GM23338 (cell line): ENCODE results near the gene ZIC2. TPM values are rescaled to one million over a fixed set of nuclear protein-coding genes. Genes with fewer than 3 reads are reported as not detected.

Source experiments
- ATAC-seq: fragments of 200-7000 bp; cut with Tn5 transposase; 3 replicates; pipeline ENCODE4 v1.9.1; 2020
- DNase-seq: peaks from one replicate; pipeline ENCODE4 v3.0.0-alpha.2; 2015; ENCODE audit warnings: low spot score
- H2AFZ ChIP-seq: fragments of 200-600 bp; sonication (generic); 2 replicates; pipeline ENCODE4 v1.8.0; 2016; ENCODE audit warnings: antibody characterized with exemption, mild to moderate bottlenecking, moderate library complexity
- H3F3A ChIP-seq: fragments of 200-600 bp; sonication (generic); replicated peaks from 2 replicates; pipeline ENCODE4 v1.8.0; 2017; ENCODE audit warnings: antibody characterized with exemption, mixed run types, low read depth
- H3K27ac ChIP-seq: fragments of 200-600 bp; sonication (generic); 2 replicates; pipeline ENCODE4 v1.6.1; 2016; ENCODE audit warnings: low read depth
- H3K27me3 ChIP-seq: fragments of 200-600 bp; sonication (generic); 2 replicates; pipeline ENCODE4 v1.8.0; 2016; ENCODE audit warnings: mild to moderate bottlenecking, mixed run types, moderate library complexity; ENCODE audit not compliant: insufficient read depth
- H3K36me3 ChIP-seq: fragments of 200-600 bp; sonication (generic); 2 replicates; pipeline ENCODE4 v1.8.0; 2016; ENCODE audit warnings: mild to moderate bottlenecking; ENCODE audit not compliant: insufficient read depth
- H3K4me1 ChIP-seq: fragments of 200-600 bp; sonication (generic); 2 replicates; pipeline ENCODE4 v1.8.0; 2016; ENCODE audit warnings: mild to moderate bottlenecking, moderate library complexity; ENCODE audit not compliant: insufficient read depth
- H3K4me2 ChIP-seq: fragments of 200-600 bp; sonication (generic); 2 replicates; pipeline ENCODE4 v1.7.1; 2017; ENCODE audit warnings: mixed run types
- H3K4me3 ChIP-seq: fragments of 200-600 bp; sonication (generic); 2 replicates; pipeline ENCODE4 v1.6.1; 2016; ENCODE audit warnings: mixed run types
- H3K79me2 ChIP-seq: fragments of 200-600 bp; sonication (generic); replicated peaks from 2 replicates; pipeline ENCODE4 v1.8.0; 2017; ENCODE audit warnings: mild to moderate bottlenecking; ENCODE audit not compliant: insufficient read depth
- H3K9me2 ChIP-seq: fragments of 200-600 bp; sonication (generic); 2 replicates; pipeline ENCODE4 v1.8.0; 2017; ENCODE audit not compliant: insufficient read depth
- H4K20me1 ChIP-seq: fragments of 200-600 bp; sonication (generic); replicated peaks from 2 replicates; pipeline ENCODE4 v1.8.0; 2017; ENCODE audit warnings: mild to moderate bottlenecking; ENCODE audit not compliant: insufficient read depth
- H3K27ac Mint-ChIP-seq: 2 replicates; pipeline ENCODE4 v1.8.0; 2020; ENCODE audit warnings: inconsistent platforms, mild to moderate bottlenecking, moderate library complexity, mixed read lengths
- H3K27me3 Mint-ChIP-seq: 3 replicates; pipeline ENCODE4 v1.8.0; 2022; ENCODE audit warnings: low read depth, mild to moderate bottlenecking, moderate library complexity, mixed read lengths, inconsistent platforms; ENCODE audit not compliant: insufficient read depth, poor library complexity
- H3K36me3 Mint-ChIP-seq: 3 replicates; pipeline ENCODE4 v1.8.0; 2021; ENCODE audit warnings: low read depth, mild to moderate bottlenecking, inconsistent platforms, moderate library complexity, mixed read lengths
- H3K4me1 Mint-ChIP-seq: 3 replicates; pipeline ENCODE4 v1.8.0; 2020; ENCODE audit warnings: mild to moderate bottlenecking, inconsistent platforms, mixed read lengths
- H3K4me3 Mint-ChIP-seq: 3 replicates; pipeline ENCODE4 v1.8.0; 2021; ENCODE audit warnings: moderate library complexity, mild to moderate bottlenecking, inconsistent platforms, mixed read lengths
- H3K9me3 Mint-ChIP-seq: 3 replicates; pipeline ENCODE4 v1.8.0; 2020; ENCODE audit warnings: moderate library complexity, mild to moderate bottlenecking, inconsistent platforms, mixed read lengths
- CREB1 ChIP-seq: fragments of 250-450 bp; sonication (Bioruptor Pico); IDR thresholded peaks from 2 replicates; pipeline ENCODE4 v1.5.0; 2020; ENCODE audit warnings: low read depth, mild to moderate bottlenecking, moderate library complexity
- EZH2phosphoT487 ChIP-seq: fragments of 200-600 bp; sonication (generic); IDR thresholded peaks from one replicate; pipeline ENCODE4 v1.8.1; 2018; ENCODE audit warnings: antibody characterized with exemption; ENCODE audit not compliant: unreplicated experiment
- NANOG ChIP-seq: IDR thresholded peaks from 2 replicates; pipeline ENCODE4 v1.6.1; 2016; ENCODE audit warnings: antibody characterized with exemption, borderline replicate concordance
- POLR2AphosphoS5 ChIP-seq: IDR thresholded peaks from 2 replicates; pipeline ENCODE4 v1.6.1; 2016; ENCODE audit warnings: antibody characterized with exemption, low read depth
- STAT1 ChIP-seq: IDR thresholded peaks from one replicate; pipeline ENCODE4 v1.6.1; 2016; ENCODE audit warnings: antibody characterized with exemption; ENCODE audit not compliant: unreplicated experiment
- ZNF114 ChIP-seq: fragments of 250-450 bp; sonication (Bioruptor Pico); IDR thresholded peaks from 2 replicates; pipeline ENCODE4 v1.5.0; 2020; ENCODE audit warnings: mild to moderate bottlenecking, moderate library complexity
- polyA plus RNA-seq: library from polyadenylated mRNA; unstranded; fragments of >200 nt; fragmentation: Nextera tagmentation; extraction: Ambion mirVana; gene quantifications from 2 replicates; pipeline ENCODE4 v1.2.1, GENCODE V29; 2016
- total RNA-seq: library from RNA; depleted of rRNA; stranded (reverse); fragments of >200 nt; shearing (Covaris generic); gene quantifications from 2 replicates; pipeline ENCODE4 v1.2.3, GENCODE V29; 2014
- TF ChIP-seq, protein P1 (sequence below): fragments of 250-450 bp; sonication (Bioruptor Pico); IDR thresholded peaks from 2 replicates; pipeline ENCODE4 v1.5.0; 2020; ENCODE audit warnings: mild to moderate bottlenecking, moderate library complexity
- TF ChIP-seq, protein P2 (sequence below), 2 experiments: fragments of 200-600 bp in 1 of 2; sonication (generic) in 1 of 2; conservative IDR thresholded peaks; 2 replicates each; pipeline versions ENCODE4 v1.5.1 to v1.6.1; 2016 to 2017; ENCODE audit warnings: antibody characterized with exemption in 2 of 2, low read depth in 2 of 2, mild to moderate bottlenecking in 2 of 2, moderate library complexity in 1 of 2
- TF ChIP-seq, protein P3 (sequence below): IDR thresholded peaks from one replicate; pipeline ENCODE4 v1.6.1; 2018; ENCODE audit warnings: antibody characterized with exemption; ENCODE audit not compliant: unreplicated experiment

The ZIC2 gene
- total and polyA plus RNA-seq, 2 experiments from 2014 or later: 63.2 to 87.9 TPM

DNA sequence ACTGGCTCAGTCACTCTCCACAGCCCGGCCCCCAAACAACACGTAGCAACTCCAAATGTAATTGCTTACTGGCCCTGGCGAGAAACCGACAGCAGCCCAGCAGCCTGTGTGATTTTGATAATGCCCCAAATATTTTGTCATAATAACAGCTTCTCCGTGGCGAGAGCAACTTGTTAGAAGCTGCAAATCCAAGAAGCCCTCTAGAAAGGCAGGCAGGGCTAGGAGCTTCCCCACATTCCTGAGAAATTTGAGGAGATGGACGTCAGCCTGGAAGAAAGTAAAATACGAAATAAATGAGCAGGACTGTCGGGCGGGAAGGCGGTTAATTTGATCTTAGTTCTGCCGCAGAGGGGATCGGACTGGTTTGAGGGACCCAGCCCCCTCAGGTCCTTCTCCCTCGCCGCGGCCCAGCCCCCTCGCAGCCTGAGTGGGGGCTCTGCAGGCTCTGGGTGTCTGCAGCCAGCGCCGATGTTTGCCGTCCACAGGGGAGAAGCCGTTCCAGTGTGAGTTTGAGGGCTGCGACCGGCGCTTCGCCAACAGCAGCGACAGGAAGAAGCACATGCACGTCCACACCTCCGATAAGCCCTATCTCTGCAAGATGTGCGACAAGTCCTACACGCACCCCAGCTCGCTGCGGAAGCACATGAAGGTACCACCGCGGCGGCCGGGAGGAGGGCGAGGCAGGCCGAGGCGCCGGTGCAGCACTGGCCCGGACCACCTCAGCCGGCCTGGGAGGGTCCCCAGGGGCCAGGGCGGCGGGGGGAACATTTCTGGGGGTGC, 3.1 kb downstream of the ZIC2 start (continued):
- TF ChIP-seq, protein P1, sequence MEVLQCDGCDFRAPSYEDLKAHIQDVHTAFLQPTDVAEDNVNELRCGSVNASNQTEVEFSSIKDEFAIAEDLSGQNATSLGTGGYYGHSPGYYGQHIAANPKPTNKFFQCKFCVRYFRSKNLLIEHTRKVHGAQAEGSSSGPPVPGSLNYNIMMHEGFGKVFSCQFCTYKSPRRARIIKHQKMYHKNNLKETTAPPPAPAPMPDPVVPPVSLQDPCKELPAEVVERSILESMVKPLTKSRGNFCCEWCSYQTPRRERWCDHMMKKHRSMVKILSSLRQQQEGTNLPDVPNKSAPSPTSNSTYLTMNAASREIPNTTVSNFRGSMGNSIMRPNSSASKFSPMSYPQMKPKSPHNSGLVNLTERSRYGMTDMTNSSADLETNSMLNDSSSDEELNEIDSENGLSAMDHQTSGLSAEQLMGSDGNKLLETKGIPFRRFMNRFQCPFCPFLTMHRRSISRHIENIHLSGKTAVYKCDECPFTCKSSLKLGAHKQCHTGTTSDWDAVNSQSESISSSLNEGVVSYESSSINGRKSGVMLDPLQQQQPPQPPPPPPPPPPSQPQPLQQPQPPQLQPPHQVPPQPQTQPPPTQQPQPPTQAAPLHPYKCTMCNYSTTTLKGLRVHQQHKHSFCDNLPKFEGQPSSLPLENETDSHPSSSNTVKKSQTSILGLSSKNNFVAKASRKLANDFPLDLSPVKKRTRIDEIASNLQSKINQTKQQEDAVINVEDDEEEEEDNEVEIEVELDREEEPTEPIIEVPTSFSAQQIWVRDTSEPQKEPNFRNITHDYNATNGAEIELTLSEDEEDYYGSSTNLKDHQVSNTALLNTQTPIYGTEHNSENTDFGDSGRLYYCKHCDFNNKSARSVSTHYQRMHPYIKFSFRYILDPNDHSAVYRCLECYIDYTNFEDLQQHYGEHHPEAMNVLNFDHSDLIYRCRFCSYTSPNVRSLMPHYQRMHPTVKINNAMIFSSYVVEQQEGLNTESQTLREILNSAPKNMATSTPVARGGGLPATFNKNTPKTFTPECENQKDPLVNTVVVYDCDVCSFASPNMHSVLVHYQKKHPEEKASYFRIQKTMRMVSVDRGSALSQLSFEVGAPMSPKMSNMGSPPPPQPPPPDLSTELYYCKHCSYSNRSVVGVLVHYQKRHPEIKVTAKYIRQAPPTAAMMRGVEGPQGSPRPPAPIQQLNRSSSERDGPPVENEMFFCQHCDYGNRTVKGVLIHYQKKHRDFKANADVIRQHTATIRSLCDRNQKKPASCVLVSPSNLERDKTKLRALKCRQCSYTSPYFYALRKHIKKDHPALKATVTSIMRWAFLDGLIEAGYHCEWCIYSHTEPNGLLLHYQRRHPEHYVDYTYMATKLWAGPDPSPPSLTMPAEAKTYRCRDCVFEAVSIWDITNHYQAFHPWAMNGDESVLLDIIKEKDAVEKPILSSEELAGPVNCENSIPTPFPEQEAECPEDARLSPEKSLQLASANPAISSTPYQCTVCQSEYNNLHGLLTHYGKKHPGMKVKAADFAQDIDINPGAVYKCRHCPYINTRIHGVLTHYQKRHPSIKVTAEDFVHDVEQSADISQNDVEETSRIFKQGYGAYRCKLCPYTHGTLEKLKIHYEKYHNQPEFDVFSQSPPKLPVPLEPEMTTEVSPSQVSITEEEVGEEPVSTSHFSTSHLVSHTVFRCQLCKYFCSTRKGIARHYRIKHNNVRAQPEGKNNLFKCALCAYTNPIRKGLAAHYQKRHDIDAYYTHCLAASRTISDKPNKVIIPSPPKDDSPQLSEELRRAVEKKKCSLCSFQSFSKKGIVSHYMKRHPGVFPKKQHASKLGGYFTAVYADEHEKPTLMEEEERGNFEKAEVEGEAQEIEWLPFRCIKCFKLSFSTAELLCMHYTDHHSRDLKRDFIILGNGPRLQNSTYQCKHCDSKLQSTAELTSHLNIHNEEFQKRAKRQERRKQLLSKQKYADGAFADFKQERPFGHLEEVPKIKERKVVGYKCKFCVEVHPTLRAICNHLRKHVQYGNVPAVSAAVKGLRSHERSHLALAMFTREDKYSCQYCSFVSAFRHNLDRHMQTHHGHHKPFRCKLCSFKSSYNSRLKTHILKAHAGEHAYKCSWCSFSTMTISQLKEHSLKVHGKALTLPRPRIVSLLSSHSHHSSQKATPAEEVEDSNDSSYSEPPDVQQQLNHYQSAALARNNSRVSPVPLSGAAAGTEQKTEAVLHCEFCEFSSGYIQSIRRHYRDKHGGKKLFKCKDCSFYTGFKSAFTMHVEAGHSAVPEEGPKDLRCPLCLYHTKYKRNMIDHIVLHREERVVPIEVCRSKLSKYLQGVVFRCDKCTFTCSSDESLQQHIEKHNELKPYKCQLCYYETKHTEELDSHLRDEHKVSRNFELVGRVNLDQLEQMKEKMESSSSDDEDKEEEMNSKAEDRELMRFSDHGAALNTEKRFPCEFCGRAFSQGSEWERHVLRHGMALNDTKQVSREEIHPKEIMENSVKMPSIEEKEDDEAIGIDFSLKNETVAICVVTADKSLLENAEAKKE: no peak
- TF ChIP-seq CREB1 (CRISPR knock-in tag) (no peak), NANOG (no peak), POLR2AphosphoS5 (peak; percentile 43)
- TF ChIP-seq, protein P2, sequence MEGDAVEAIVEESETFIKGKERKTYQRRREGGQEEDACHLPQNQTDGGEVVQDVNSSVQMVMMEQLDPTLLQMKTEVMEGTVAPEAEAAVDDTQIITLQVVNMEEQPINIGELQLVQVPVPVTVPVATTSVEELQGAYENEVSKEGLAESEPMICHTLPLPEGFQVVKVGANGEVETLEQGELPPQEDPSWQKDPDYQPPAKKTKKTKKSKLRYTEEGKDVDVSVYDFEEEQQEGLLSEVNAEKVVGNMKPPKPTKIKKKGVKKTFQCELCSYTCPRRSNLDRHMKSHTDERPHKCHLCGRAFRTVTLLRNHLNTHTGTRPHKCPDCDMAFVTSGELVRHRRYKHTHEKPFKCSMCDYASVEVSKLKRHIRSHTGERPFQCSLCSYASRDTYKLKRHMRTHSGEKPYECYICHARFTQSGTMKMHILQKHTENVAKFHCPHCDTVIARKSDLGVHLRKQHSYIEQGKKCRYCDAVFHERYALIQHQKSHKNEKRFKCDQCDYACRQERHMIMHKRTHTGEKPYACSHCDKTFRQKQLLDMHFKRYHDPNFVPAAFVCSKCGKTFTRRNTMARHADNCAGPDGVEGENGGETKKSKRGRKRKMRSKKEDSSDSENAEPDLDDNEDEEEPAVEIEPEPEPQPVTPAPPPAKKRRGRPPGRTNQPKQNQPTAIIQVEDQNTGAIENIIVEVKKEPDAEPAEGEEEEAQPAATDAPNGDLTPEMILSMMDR (conservative IDR thresholded peaks at IDR 0.05; ENCODE audit: low read depth in 2 of 2): no peak

DNA sequence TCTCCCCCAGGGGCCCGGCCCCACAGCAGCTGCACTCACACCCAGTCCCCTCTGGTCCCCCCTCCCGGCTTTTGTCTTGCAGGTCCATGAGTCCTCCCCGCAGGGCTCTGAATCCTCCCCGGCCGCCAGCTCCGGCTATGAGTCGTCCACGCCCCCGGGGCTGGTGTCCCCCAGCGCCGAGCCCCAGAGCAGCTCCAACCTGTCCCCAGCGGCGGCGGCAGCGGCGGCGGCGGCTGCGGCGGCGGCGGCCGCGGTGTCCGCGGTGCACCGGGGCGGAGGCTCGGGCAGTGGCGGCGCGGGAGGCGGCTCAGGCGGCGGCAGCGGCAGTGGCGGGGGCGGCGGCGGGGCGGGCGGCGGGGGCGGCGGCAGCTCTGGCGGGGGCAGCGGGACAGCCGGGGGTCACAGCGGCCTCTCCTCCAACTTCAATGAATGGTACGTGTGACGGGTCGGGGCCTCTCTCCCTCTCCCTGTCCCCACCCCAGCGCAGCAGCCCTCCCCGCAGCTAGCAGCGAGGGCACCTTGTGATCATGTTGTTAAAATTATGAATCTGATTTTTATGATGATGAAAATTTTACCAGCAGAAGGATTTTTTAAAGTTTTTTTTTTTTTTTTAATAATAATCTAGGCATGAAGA, 3.8 kb downstream of the ZIC2 start:
- ATAC-seq: 0 out of 3 replicates have a peak, but pooled peaks have one; percentile 0
- peaks cover 37% of the 10 kb centered on the region for H3F3A ChIP-seq
- H3K9me3 Mint-ChIP-seq: peaks cover 29% of the 10 kb centered on the region
- H2AFZ ChIP-seq: no peak overlapping the region
- peaks cover 74% of the 10 kb centered on the region for H3K27me3 Mint-ChIP-seq
- peak; percentile 81 for DNase-seq
- peaks cover 54% of the 10 kb centered on the region for H3K36me3 Mint-ChIP-seq
- H3K27me3 ChIP-seq: peaks cover 75% of the 10 kb centered on the region
- H3K4me3 Mint-ChIP-seq: peak overlapping the region; percentile 97
- peaks cover 35% of the 10 kb centered on the region for H3K4me1 Mint-ChIP-seq
- peak overlapping the region; percentile 87 for H3K4me2 ChIP-seq
- H3K36me3 ChIP-seq: peaks cover 6% of the 10 kb centered on the region; the same call in 1 of the 2 replicates
- peaks cover 31% of the 10 kb centered on the region for H3K4me1 ChIP-seq
- no peak overlapping the region for H3K27ac Mint-ChIP-seq
- peaks cover 46% of the 10 kb centered on the region for H3K79me2 ChIP-seq
- H4K20me1 ChIP-seq: peaks cover 17% of the 10 kb centered on the region
- H3K4me3 ChIP-seq: peak overlapping the region; percentile 89
- no peaks in the 10 kb centered on the region for H3K9me2 ChIP-seq
- no peak overlapping the region for H3K27ac ChIP-seq
- TF ChIP-seq STAT1: no peak
- no peak for TF ChIP-seq ZNF114 (CRISPR knock-in tag)
- no peak for TF ChIP-seq EZH2phosphoT487
- TF ChIP-seq, protein P3, sequence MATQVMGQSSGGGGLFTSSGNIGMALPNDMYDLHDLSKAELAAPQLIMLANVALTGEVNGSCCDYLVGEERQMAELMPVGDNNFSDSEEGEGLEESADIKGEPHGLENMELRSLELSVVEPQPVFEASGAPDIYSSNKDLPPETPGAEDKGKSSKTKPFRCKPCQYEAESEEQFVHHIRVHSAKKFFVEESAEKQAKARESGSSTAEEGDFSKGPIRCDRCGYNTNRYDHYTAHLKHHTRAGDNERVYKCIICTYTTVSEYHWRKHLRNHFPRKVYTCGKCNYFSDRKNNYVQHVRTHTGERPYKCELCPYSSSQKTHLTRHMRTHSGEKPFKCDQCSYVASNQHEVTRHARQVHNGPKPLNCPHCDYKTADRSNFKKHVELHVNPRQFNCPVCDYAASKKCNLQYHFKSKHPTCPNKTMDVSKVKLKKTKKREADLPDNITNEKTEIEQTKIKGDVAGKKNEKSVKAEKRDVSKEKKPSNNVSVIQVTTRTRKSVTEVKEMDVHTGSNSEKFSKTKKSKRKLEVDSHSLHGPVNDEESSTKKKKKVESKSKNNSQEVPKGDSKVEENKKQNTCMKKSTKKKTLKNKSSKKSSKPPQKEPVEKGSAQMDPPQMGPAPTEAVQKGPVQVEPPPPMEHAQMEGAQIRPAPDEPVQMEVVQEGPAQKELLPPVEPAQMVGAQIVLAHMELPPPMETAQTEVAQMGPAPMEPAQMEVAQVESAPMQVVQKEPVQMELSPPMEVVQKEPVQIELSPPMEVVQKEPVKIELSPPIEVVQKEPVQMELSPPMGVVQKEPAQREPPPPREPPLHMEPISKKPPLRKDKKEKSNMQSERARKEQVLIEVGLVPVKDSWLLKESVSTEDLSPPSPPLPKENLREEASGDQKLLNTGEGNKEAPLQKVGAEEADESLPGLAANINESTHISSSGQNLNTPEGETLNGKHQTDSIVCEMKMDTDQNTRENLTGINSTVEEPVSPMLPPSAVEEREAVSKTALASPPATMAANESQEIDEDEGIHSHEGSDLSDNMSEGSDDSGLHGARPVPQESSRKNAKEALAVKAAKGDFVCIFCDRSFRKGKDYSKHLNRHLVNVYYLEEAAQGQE: no peak
- no peak for TF ChIP-seq POLR2AphosphoS5
- TF ChIP-seq, protein P2 (conservative IDR thresholded peaks at IDR 0.05; ENCODE audit: low read depth in 2 of 2): no peak
